Measurements from ENCODE around the gene CNTN2.

Gene CNTN2

GRCh38 chr1:205013683-205014367 lies 29.2 kb upstream of the CNTN2 start:
- DNase-seq (ENCODE audit: insufficient read length, low spot score) (no peak), FAIRE-seq (no peak)

GRCh38 chr1:205014783-205015182 lies 28.2 kb upstream of the CNTN2 start:
- no peak for TF ChIP-seq POLR2A (IDR thresholded peaks at IDR 0.05; ENCODE audit: low read depth, low read length)
- no peak for FAIRE-seq
- DNase-seq (ENCODE audit: insufficient read length, low spot score) = no peak

More at GRCh38 chr1:205013683-205014367, 29.2 kb upstream of the CNTN2 start:
- no peak for TF ChIP-seq POLR2A (IDR thresholded peaks at IDR 0.05; ENCODE audit: low read depth, low read length)

- FAIRE-seq = no peak
- DNase-seq (ENCODE audit: insufficient read length, low spot score) = no peak
Observed at GRCh38 chr1:205015241-205015640, 27.8 kb upstream of the CNTN2 start.

GRCh38 chr1:205016075-205016474 lies 26.9 kb upstream of the CNTN2 start:
- FAIRE-seq (no peak), DNase-seq (ENCODE audit: insufficient read length, low spot score) (no peak)

More at GRCh38 chr1:205015241-205015640, 27.8 kb upstream of the CNTN2 start:
- TF ChIP-seq POLR2A (IDR thresholded peaks at IDR 0.05; ENCODE audit: low read depth, low read length) = no peak

GRCh38 chr1:205016584-205016983 lies 26.4 kb upstream of the CNTN2 start:
- FAIRE-seq (no peak), DNase-seq (ENCODE audit: insufficient read length, low spot score) (no peak)
- no peak for TF ChIP-seq POLR2A (IDR thresholded peaks at IDR 0.05; ENCODE audit: low read depth, low read length)

More at GRCh38 chr1:205016075-205016474, 26.9 kb upstream of the CNTN2 start:
- TF ChIP-seq POLR2A (IDR thresholded peaks at IDR 0.05; ENCODE audit: low read depth, low read length) = no peak

- no peak for FAIRE-seq
- no peak for TF ChIP-seq POLR2A (IDR thresholded peaks at IDR 0.05; ENCODE audit: low read depth, low read length)
Observed at GRCh38 chr1:205017001-205017400, 26.0 kb upstream of the CNTN2 start.

GRCh38 chr1:205017766-205018165 lies 25.2 kb upstream of the CNTN2 start:
- no peak for TF ChIP-seq POLR2A (IDR thresholded peaks at IDR 0.05; ENCODE audit: low read depth, low read length)
- DNase-seq (ENCODE audit: insufficient read length, low spot score) = no peak
- FAIRE-seq = no peak

More at GRCh38 chr1:205017001-205017400, 26.0 kb upstream of the CNTN2 start:
- no peak for DNase-seq (ENCODE audit: insufficient read length, low spot score)

GRCh38 chr1:205018381-205018780 lies 24.6 kb upstream of the CNTN2 start:
- DNase-seq (ENCODE audit: insufficient read length, low spot score) = no peak
- no peak for TF ChIP-seq POLR2A (IDR thresholded peaks at IDR 0.05; ENCODE audit: low read depth, low read length)
- no peak for FAIRE-seq

- TF ChIP-seq POLR2A (IDR thresholded peaks at IDR 0.05; ENCODE audit: low read depth, low read length) = no peak
- FAIRE-seq (no peak), DNase-seq (ENCODE audit: insufficient read length, low spot score) (no peak)
Observed at GRCh38 chr1:205020466-205020865, 22.5 kb upstream of the CNTN2 start.

GRCh38 chr1:205024679-205025078 lies 18.3 kb upstream of the CNTN2 start:
- FAIRE-seq (no peak), DNase-seq (ENCODE audit: insufficient read length, low spot score) (no peak)
- TF ChIP-seq POLR2A (IDR thresholded peaks at IDR 0.05; ENCODE audit: low read depth, low read length) = no peak

- FAIRE-seq = no peak
- DNase-seq (ENCODE audit: insufficient read length, low spot score) = no peak
- TF ChIP-seq POLR2A (IDR thresholded peaks at IDR 0.05; ENCODE audit: low read depth, low read length) = no peak
Observed at GRCh38 chr1:205025239-205025638, 17.8 kb upstream of the CNTN2 start.

GRCh38 chr1:205026181-205026580 lies 16.8 kb upstream of the CNTN2 start:
- FAIRE-seq (no peak), DNase-seq (ENCODE audit: insufficient read length, low spot score) (no peak)
- no peak for TF ChIP-seq POLR2A (IDR thresholded peaks at IDR 0.05; ENCODE audit: low read depth, low read length)

GRCh38 chr1:205028390-205028789 lies 14.6 kb upstream of the CNTN2 start:
- DNase-seq (ENCODE audit: insufficient read length, low spot score) (no peak), FAIRE-seq (no peak)
- no peak for TF ChIP-seq POLR2A (IDR thresholded peaks at IDR 0.05; ENCODE audit: low read depth, low read length)

GRCh38 chr1:205028924-205029323 lies 14.1 kb upstream of the CNTN2 start:
- DNase-seq (ENCODE audit: insufficient read length, low spot score) (no peak), FAIRE-seq (no peak)
- TF ChIP-seq POLR2A (IDR thresholded peaks at IDR 0.05; ENCODE audit: low read depth, low read length) = no peak

GRCh38 chr1:205030241-205030640 lies 12.8 kb upstream of the CNTN2 start:
- no peak for DNase-seq (ENCODE audit: insufficient read length, low spot score)
- FAIRE-seq = no peak
- TF ChIP-seq POLR2A (IDR thresholded peaks at IDR 0.05; ENCODE audit: low read depth, low read length) = no peak
